ENCODE measurements around the gene LINS1.

Gene LINS1

DNA sequence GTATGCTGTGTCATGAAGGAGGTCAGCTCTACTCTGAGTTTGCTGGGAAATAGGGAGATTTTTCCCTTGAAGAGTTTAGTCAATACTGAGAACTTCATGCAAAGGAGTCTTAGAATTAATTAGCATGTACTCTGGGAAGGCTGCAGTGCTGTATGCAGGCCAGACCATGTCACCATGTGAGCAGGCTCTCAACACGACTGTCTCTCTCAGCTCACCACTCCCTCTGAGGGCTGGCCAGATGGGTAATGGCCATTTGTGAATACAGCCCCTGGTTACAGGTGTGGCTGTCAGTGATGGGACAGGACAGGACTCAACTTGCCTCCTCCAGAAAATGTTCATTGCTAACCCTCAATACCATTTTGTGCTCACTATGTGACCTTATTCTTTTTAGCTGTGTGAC, 68.1 kb downstream of the LINS1 start:
- TF ChIP-seq, protein P1, sequence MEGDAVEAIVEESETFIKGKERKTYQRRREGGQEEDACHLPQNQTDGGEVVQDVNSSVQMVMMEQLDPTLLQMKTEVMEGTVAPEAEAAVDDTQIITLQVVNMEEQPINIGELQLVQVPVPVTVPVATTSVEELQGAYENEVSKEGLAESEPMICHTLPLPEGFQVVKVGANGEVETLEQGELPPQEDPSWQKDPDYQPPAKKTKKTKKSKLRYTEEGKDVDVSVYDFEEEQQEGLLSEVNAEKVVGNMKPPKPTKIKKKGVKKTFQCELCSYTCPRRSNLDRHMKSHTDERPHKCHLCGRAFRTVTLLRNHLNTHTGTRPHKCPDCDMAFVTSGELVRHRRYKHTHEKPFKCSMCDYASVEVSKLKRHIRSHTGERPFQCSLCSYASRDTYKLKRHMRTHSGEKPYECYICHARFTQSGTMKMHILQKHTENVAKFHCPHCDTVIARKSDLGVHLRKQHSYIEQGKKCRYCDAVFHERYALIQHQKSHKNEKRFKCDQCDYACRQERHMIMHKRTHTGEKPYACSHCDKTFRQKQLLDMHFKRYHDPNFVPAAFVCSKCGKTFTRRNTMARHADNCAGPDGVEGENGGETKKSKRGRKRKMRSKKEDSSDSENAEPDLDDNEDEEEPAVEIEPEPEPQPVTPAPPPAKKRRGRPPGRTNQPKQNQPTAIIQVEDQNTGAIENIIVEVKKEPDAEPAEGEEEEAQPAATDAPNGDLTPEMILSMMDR (IDR thresholded peaks at IDR 0.05): no peak
- peak overlapping the region; percentile 39 for H3K27ac ChIP-seq
- H3K4me1 ChIP-seq (ENCODE audit: control insufficient read depth in 1 of 2, insufficient read depth in 1 of 2, low read depth in 1 of 2, low read length in 1 of 2): peaks cover 57 to 73% of the 10 kb centered on the region in 2 experiments
- no peaks in the 10 kb centered on the region for H3K9me3 ChIP-seq
- H3K36me3 ChIP-seq: no peaks in the 10 kb centered on the region
- H3K27me3 ChIP-seq: no peaks in the 10 kb centered on the region
- H3K4me3 ChIP-seq (ENCODE audit: low read depth in 1 of 2, low read length in 1 of 2): no peak overlapping the region

- Histone ChIP-seq H3K36me3 (no peaks in the 10 kb centered on the region), H3K27ac (peak overlapping the region; percentile 58), H3K4me1 (ENCODE audit: control insufficient read depth in 1 of 2, insufficient read depth in 1 of 2, low read depth in 1 of 2, low read length in 1 of 2) (peaks cover 38 to 53% of the 10 kb centered on the region in 2 experiments), H3K27me3 (no peaks in the 10 kb centered on the region), H3K9me3 (no peaks in the 10 kb centered on the region), H3K4me3 (ENCODE audit: low read depth in 1 of 2, low read length in 1 of 2) (no peak overlapping the region)
- TF ChIP-seq, protein P1 (IDR thresholded peaks at IDR 0.05): no peak
Observed at GRCh38 chr15:100531823-100532327, 70.1 kb downstream of the LINS1 start.

GRCh38 chr15:100531204-100531603, 70.8 kb downstream of the LINS1 start:
- Histone ChIP-seq H3K4me1 (ENCODE audit: control insufficient read depth in 1 of 2, insufficient read depth in 1 of 2, low read depth in 1 of 2, low read length in 1 of 2) (peaks cover 32 to 46% of the 10 kb centered on the region in 2 experiments), H3K9me3 (no peaks in the 10 kb centered on the region), H3K36me3 (no peaks in the 10 kb centered on the region), H3K27ac (peak overlapping the region; percentile 58), H3K4me3 (ENCODE audit: low read depth in 1 of 2, low read length in 1 of 2) (no peak overlapping the region), H3K27me3 (no peaks in the 10 kb centered on the region)
- TF ChIP-seq, protein P1 (IDR thresholded peaks at IDR 0.05): no peak

DNA sequence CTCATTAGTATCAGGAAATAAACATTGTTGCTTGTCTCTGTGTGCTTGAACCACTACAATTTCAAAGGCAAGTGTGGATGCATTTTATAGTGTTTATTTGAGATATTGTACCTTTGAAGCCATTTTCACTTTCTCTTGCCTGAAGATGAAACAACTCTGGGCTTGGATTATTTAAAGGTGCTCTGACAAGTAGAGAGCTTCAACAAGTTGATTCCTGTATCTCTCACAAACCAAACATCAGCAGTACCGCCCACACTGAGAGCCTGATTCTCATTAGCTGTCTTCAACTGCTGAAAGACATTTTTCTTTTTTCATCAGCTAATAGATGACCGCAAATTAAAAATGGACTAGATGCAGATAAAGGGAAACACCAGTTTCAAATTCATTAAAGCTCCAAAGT, 72.4 kb downstream of the LINS1 start:
- TF ChIP-seq, protein P1 (IDR thresholded peaks at IDR 0.05): no peak
- Histone ChIP-seq H3K4me3 (ENCODE audit: low read depth in 1 of 2, low read length in 1 of 2) (no peak overlapping the region), H3K4me1 (ENCODE audit: control insufficient read depth in 1 of 2, insufficient read depth in 1 of 2, low read depth in 1 of 2, low read length in 1 of 2) (peaks cover 30 to 43% of the 10 kb centered on the region in 2 experiments), H3K9me3 (no peaks in the 10 kb centered on the region), H3K27ac (no peak overlapping the region), H3K36me3 (no peaks in the 10 kb centered on the region), H3K27me3 (no peaks in the 10 kb centered on the region)

- no peak within 1 kb of the TSS for H3K27ac ChIP-seq
- H3K4me3 ChIP-seq (ENCODE audit: low read depth in 1 of 2, low read length in 1 of 2): no peak within 1 kb of the TSS
- TF ChIP-seq, protein P1 (IDR thresholded peaks at IDR 0.05): no peak
- H3K9me3 ChIP-seq: no peaks in the 10 kb centered on the region
- peaks cover 27 to 38% of the 10 kb centered on the region in 2 experiments for H3K4me1 ChIP-seq (ENCODE audit: control insufficient read depth in 1 of 2, insufficient read depth in 1 of 2, low read depth in 1 of 2, low read length in 1 of 2)
- H3K36me3 ChIP-seq: no peaks in the 10 kb centered on the region
- H3K27me3 ChIP-seq: no peaks in the 10 kb centered on the region
Observed at GRCh38 chr15:100528833-100529428, 73.1 kb downstream of the LINS1 start, which contains the start of gene CERS3. TSS of gene CERS3 (minus strand) at chr15:100528950. CDS start at chr15:100501849, 27,101 bp downstream.

All from neutrophil (primary cell).